Measurements from ENCODE around the gene TBC1D12. TPM values are rescaled to one million over a fixed set of nuclear protein-coding genes. Genes with fewer than 3 reads are reported as not detected.
"Not testable (repeated sequence)": the region's sequence is repeated elsewhere in the genome, so short reads cannot be mapped to it uniquely, and the experiment has no call there.

Gene TBC1D12
- total RNA-seq, 2 experiments from 2014 or later: 1.9 to 3.9 TPM

DNA sequence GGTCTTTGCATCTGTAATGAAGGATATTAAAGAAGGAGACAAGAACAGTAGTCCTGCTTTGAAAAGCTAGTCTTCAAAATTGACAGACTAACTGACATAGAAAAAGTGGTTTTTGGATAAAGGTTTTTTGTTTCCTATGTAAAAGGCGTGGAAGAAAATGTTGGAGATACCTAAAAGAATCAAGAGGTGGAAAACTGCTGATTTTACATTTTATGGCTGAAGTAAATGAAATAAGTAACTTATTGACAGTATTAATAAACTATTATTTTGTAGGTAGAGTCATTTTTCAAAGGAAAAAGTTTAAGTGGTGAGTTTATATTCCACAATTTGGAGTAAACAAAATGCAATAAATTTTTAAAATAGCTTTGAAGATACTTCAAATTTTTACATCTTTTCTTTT is 130.7 kb downstream of the TBC1D12 start:
- Histone ChIP-seq H4K20me1 (ENCODE audit: insufficient read depth, low read length) (no peaks in the 10 kb centered on the region), H3K9me2 (ENCODE audit: insufficient read depth, low read length) (no peaks in the 10 kb centered on the region), H3K9me3 (ENCODE audit: low read length) (no peaks in the 10 kb centered on the region), H2AFZ (ENCODE audit: low read length) (no peak overlapping the region), H3K4me3 (ENCODE audit: low read depth, low read length, poor library complexity, severe bottlenecking) (no peak overlapping the region), H3K36me3 (ENCODE audit: insufficient read depth, low read length) (no peaks in the 10 kb centered on the region), H3K27ac (ENCODE audit: low read depth, low read length, poor library complexity, severe bottlenecking) (no peak overlapping the region), H3K4me1 (ENCODE audit: insufficient read depth, low read length, poor library complexity, severe bottlenecking) (no peaks in the 10 kb centered on the region), H3K4me2 (ENCODE audit: low read length) (no peak overlapping the region), H3K79me2 (ENCODE audit: insufficient read depth, low read depth, low read length) (no peaks in the 10 kb centered on the region)
- ChIA-PET POLR2A (no interaction called here), CTCF (ENCODE audit: unreplicated experiment) (no interaction called here)
- intact Hi-C loops (cut with micrococcal nuclease; ENCODE audit: unreplicated experiment): no loop called here
- BruUV-seq (replicated peaks): no TSS peak
- no peak for DNase-seq (ENCODE audit: low spot score)
- TF ChIP-seq, protein P1, sequence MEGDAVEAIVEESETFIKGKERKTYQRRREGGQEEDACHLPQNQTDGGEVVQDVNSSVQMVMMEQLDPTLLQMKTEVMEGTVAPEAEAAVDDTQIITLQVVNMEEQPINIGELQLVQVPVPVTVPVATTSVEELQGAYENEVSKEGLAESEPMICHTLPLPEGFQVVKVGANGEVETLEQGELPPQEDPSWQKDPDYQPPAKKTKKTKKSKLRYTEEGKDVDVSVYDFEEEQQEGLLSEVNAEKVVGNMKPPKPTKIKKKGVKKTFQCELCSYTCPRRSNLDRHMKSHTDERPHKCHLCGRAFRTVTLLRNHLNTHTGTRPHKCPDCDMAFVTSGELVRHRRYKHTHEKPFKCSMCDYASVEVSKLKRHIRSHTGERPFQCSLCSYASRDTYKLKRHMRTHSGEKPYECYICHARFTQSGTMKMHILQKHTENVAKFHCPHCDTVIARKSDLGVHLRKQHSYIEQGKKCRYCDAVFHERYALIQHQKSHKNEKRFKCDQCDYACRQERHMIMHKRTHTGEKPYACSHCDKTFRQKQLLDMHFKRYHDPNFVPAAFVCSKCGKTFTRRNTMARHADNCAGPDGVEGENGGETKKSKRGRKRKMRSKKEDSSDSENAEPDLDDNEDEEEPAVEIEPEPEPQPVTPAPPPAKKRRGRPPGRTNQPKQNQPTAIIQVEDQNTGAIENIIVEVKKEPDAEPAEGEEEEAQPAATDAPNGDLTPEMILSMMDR (conservative IDR thresholded peaks at IDR 0.05; ENCODE audit: low read length): no peak
- TF ChIP-seq EZH2phosphoT487 (IDR thresholded peaks at IDR 0.05; ENCODE audit: borderline replicate concordance, low read depth, low read length): no peak

DNA sequence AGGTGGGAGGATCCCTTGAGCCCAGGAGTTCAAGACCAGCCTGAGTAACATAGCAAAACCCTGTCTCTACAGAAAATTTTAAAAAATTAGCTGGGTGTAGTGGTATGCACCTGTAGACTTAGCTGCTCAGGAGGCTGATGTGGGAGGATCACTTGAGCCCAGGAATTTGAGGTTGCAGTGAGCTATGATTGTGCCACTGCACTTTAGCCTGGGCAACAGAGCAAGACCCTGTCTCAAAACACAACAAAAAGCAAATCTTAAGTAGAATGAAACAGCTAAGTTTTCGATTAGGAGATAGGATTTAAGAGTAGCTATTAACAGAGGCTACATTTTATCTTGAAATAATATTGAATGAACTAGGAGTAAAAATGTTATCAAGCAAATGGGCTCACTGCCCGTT is 139.9 kb downstream of the TBC1D12 start:
- H3K9me3 ChIP-seq (ENCODE audit: low read length); H4K20me1 ChIP-seq (ENCODE audit: insufficient read depth, low read length); H3K4me3 ChIP-seq (ENCODE audit: low read depth, low read length, poor library complexity, severe bottlenecking); DNase-seq (ENCODE audit: low spot score); H3K27ac ChIP-seq (ENCODE audit: low read depth, low read length, poor library complexity, severe bottlenecking); H3K9me2 ChIP-seq (ENCODE audit: insufficient read depth, low read length); H3K4me1 ChIP-seq (ENCODE audit: insufficient read depth, low read length, poor library complexity, severe bottlenecking); CTCF ChIA-PET (ENCODE audit: unreplicated experiment); H2AFZ ChIP-seq (ENCODE audit: low read length); BruUV-seq (replicated peaks); H3K4me2 ChIP-seq (ENCODE audit: low read length): not testable (repeated sequence)
- Histone ChIP-seq H3K79me2 (ENCODE audit: insufficient read depth, low read depth, low read length) (peaks cover 16% of the 10 kb centered on the region), H3K36me3 (ENCODE audit: insufficient read depth, low read length) (peaks cover 14% of the 10 kb centered on the region)
- POLR2A ChIA-PET: interaction anchor here (0.6 to 0.8 kb wide), 3 partner anchors 22 to 634 kb away, joined by 3 to 5 read pairs (median 3); no protein-coding TSS in a partner anchor
- intact Hi-C loops (cut with micrococcal nuclease; ENCODE audit: unreplicated experiment): loop anchor here (10.0 kb wide), 1 partner anchor 197 kb away; no protein-coding TSS in a partner anchor

DNA sequence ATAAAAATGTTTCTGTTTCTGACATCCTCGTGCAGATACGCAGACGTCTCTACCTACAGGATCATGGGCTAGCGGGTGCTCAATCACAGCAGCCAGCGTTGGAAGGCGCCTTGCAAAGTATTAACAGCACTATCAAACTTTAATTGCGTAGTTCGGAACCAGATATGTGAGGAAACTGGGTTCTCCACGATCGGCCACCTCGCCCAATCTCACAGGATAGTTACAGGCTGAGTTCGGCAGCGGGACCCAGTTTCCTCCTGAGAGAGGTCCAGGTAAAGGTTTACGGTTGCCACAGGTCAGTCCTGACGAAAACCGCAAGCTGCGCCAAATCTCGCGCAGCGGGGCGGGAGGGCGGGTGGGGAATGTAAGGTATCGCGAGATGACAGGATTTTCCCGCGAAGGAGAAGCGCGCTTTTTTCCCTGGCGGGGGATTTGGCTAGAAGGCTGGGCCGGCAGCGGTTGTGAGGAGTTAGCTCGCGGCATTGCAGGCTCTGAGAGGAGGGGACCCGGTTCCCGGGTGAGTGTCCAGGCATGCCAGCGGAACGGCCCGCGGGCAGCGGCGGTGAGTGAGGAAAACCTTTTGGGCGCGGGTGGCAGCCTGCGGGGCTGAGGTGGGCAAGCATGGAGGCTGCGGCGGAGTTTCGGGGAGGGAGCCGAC is 143.2 kb downstream of the TBC1D12 start, which contains the start of gene HELLS:
HELLS (plus strand) TSS at position 398 of the 658 bp plus-strand sequence; CDS start at position 532, 134 bp downstream.
- intact Hi-C loops (cut with micrococcal nuclease; ENCODE audit: unreplicated experiment): loop anchor here (5.0 to 10.0 kb wide), 3 partner anchors 143 to 843 kb away; partner anchors contain the start of genes FRA10AC1 and TBC1D12
- TF ChIP-seq, protein P1 (conservative IDR thresholded peaks at IDR 0.05; ENCODE audit: low read length): no peak
- no peak for TF ChIP-seq EZH2phosphoT487 (IDR thresholded peaks at IDR 0.05; ENCODE audit: borderline replicate concordance, low read depth, low read length)
- peak within 1 kb of the TSS; percentile 59 for H3K27ac ChIP-seq (ENCODE audit: low read depth, low read length, poor library complexity, severe bottlenecking)
- peak; percentile 93 for DNase-seq (ENCODE audit: low spot score)
- no peaks in the 10 kb centered on the region for H3K9me3 ChIP-seq (ENCODE audit: low read length)
- H3K4me3 ChIP-seq (ENCODE audit: low read depth, low read length, poor library complexity, severe bottlenecking): peak within 1 kb of the TSS; percentile 91
- no peaks in the 10 kb centered on the region for H3K9me2 ChIP-seq (ENCODE audit: insufficient read depth, low read length)
- no TSS peak for BruUV-seq (replicated peaks)
- peak within 1 kb of the TSS; percentile 90 for H3K4me2 ChIP-seq (ENCODE audit: low read length)
- H4K20me1 ChIP-seq (ENCODE audit: insufficient read depth, low read length): peaks cover 20% of the 10 kb centered on the region; the same call in 1 of the 2 replicates
- ChIA-PET CTCF (ENCODE audit: unreplicated experiment) (no interaction called here), POLR2A (interaction anchor here (0.6 to 1.8 kb wide), 12 partner anchors 8 to 802 kb away, joined by 3 to 4 read pairs (median 3); no protein-coding TSS in a partner anchor)
- peaks cover 14% of the 10 kb centered on the region for H3K4me1 ChIP-seq (ENCODE audit: insufficient read depth, low read length, poor library complexity, severe bottlenecking)
- H3K36me3 ChIP-seq (ENCODE audit: insufficient read depth, low read length): peaks cover 44% of the 10 kb centered on the region
- H3K79me2 ChIP-seq (ENCODE audit: insufficient read depth, low read depth, low read length): peaks cover 47% of the 10 kb centered on the region
- peak within 1 kb of the TSS; percentile 75 for H2AFZ ChIP-seq (ENCODE audit: low read length)

Data from OCI-LY7 (cell line).